ENCODE results near the gene MGAT4D.
"Not testable (repeated sequence)": the region's sequence is repeated elsewhere in the genome, so short reads cannot be mapped to it uniquely, and the experiment has no call there.

Gene MGAT4D

GRCh38 chr4:140427919-140428471 is 70.1 kb downstream of the MGAT4D start:
- no peak for DNase-seq

- DNase-seq: peak; percentile 25
These were observed 70.8 kb downstream of the MGAT4D start, which contains the start of gene CLGN for GRCh38 chr4:140427106-140427918. TSS of gene CLGN (minus strand) at chr4:140427648. CDS start at chr4:140413078, 14,570 bp downstream.

- no peak for DNase-seq
These were observed 71.4 kb downstream of the MGAT4D start for GRCh38 chr4:140426610-140427105.

GRCh38 chr4:140423106-140423505 is 75.0 kb downstream of the MGAT4D start:
- no peak for DNase-seq

- DNase-seq: not testable (repeated sequence)
These were observed 84.7 kb downstream of the MGAT4D start for GRCh38 chr4:140413130-140413969.

- no peak for DNase-seq
These were observed 89.1 kb downstream of the MGAT4D start for GRCh38 chr4:140408974-140409373.

- no peak for DNase-seq
These were observed 91.8 kb downstream of the MGAT4D start for GRCh38 chr4:140406292-140406691.

GRCh38 chr4:140400111-140400510 is 98.0 kb downstream of the MGAT4D start:
- no peak for DNase-seq

- DNase-seq: no peak
These were observed 102.4 kb downstream of the MGAT4D start for GRCh38 chr4:140395668-140396067.
